ENCODE data around the gene PDE4B.

PDE4B gene

GRCh38 chr1:66271904-66272254, 479.2 kb downstream of the PDE4B start:
- peaks cover 64% of the 10 kb centered on the region for H3K4me1 ChIP-seq (ENCODE audit: low read length)
- peak overlapping the region; percentile 57; the same call in 1 of the 2 replicates for H3K9ac ChIP-seq (ENCODE audit: low read length)
- H3K27ac ChIP-seq (ENCODE audit: low read length) = peak overlapping the region; percentile 68
- TF ChIP-seq EZH2phosphoT487 (IDR thresholded peaks at IDR 0.05; ENCODE audit: low read depth) = no peak
- TF ChIP-seq CTCF (IDR thresholded peaks at IDR 0.05; ENCODE audit: low read depth, low read length) = no peak
- H3K27me3 ChIP-seq (ENCODE audit: low read depth, low read length) = no peaks in the 10 kb centered on the region
- H3K9me3 ChIP-seq (ENCODE audit: insufficient read depth, low read length) = no peaks in the 10 kb centered on the region
- H3K79me2 ChIP-seq (ENCODE audit: low read length) = peaks cover 1% of the 10 kb centered on the region; the same call in 1 of the 2 replicates
- H3K4me2 ChIP-seq (ENCODE audit: low read length) = peak overlapping the region; percentile 67
- no peaks in the 10 kb centered on the region for H4K20me1 ChIP-seq (ENCODE audit: insufficient read depth, low read length)
- H3K36me3 ChIP-seq (replicated peaks; ENCODE audit: low read depth, low read length) = no peaks in the 10 kb centered on the region
- H2AFZ ChIP-seq (ENCODE audit: low read depth, low read length) = peak overlapping the region; percentile 75
- H3K4me3 ChIP-seq (ENCODE audit: low read length) = peak overlapping the region; percentile 53

GRCh38 chr1:66273656-66274055, 481.0 kb downstream of the PDE4B start:
- peaks cover 4% of the 10 kb centered on the region; the same call in 1 of the 2 replicates for H3K79me2 ChIP-seq (ENCODE audit: low read length)
- H3K4me1 ChIP-seq (ENCODE audit: low read length) = peaks cover 80% of the 10 kb centered on the region

GRCh38 chr1:66274634-66275033, 481.9 kb downstream of the PDE4B start:
- Histone ChIP-seq H3K27ac (ENCODE audit: low read length) (peak overlapping the region; percentile 100), H3K36me3 (replicated peaks; ENCODE audit: low read depth, low read length) (no peaks in the 10 kb centered on the region), H4K20me1 (ENCODE audit: insufficient read depth, low read length) (no peaks in the 10 kb centered on the region), H3K4me3 (ENCODE audit: low read length) (no peak overlapping the region), H2AFZ (ENCODE audit: low read depth, low read length) (no peak overlapping the region), H3K9me3 (ENCODE audit: insufficient read depth, low read length) (no peaks in the 10 kb centered on the region), H3K4me2 (ENCODE audit: low read length) (no peak overlapping the region), H3K27me3 (ENCODE audit: low read depth, low read length) (no peaks in the 10 kb centered on the region), H3K4me1 (ENCODE audit: low read length) (peaks cover 90% of the 10 kb centered on the region), H3K9ac (ENCODE audit: low read length) (peak overlapping the region; percentile 73; the same call in 1 of the 2 replicates), H3K79me2 (ENCODE audit: low read length) (peaks cover 4% of the 10 kb centered on the region; the same call in 1 of the 2 replicates)
- TF ChIP-seq CTCF (IDR thresholded peaks at IDR 0.05; ENCODE audit: low read depth, low read length) = no peak
- TF ChIP-seq EZH2phosphoT487 (IDR thresholded peaks at IDR 0.05; ENCODE audit: low read depth) = no peak

More at GRCh38 chr1:66273656-66274055, 481.0 kb downstream of the PDE4B start:
- no peak overlapping the region for H3K27ac ChIP-seq (ENCODE audit: low read length)
- no peaks in the 10 kb centered on the region for H4K20me1 ChIP-seq (ENCODE audit: insufficient read depth, low read length)
- H3K36me3 ChIP-seq (replicated peaks; ENCODE audit: low read depth, low read length) = no peaks in the 10 kb centered on the region
- H3K4me3 ChIP-seq (ENCODE audit: low read length) = no peak overlapping the region
- no peaks in the 10 kb centered on the region for H3K9me3 ChIP-seq (ENCODE audit: insufficient read depth, low read length)
- no peak overlapping the region for H3K9ac ChIP-seq (ENCODE audit: low read length)
- TF ChIP-seq CTCF (IDR thresholded peaks at IDR 0.05; ENCODE audit: low read depth, low read length) = no peak
- TF ChIP-seq EZH2phosphoT487 (IDR thresholded peaks at IDR 0.05; ENCODE audit: low read depth) = no peak
- H2AFZ ChIP-seq (ENCODE audit: low read depth, low read length) = no peak overlapping the region
- no peak overlapping the region for H3K4me2 ChIP-seq (ENCODE audit: low read length)
- H3K27me3 ChIP-seq (ENCODE audit: low read depth, low read length) = no peaks in the 10 kb centered on the region

- no peaks in the 10 kb centered on the region for H4K20me1 ChIP-seq (ENCODE audit: insufficient read depth, low read length)
- H3K9ac ChIP-seq (ENCODE audit: low read length) = peak overlapping the region; percentile 73
- no peak for TF ChIP-seq EZH2phosphoT487 (IDR thresholded peaks at IDR 0.05; ENCODE audit: low read depth)
- no peak for TF ChIP-seq CTCF (IDR thresholded peaks at IDR 0.05; ENCODE audit: low read depth, low read length)
- peaks cover 95% of the 10 kb centered on the region for H3K4me1 ChIP-seq (ENCODE audit: low read length)
- H3K9me3 ChIP-seq (ENCODE audit: insufficient read depth, low read length) = no peaks in the 10 kb centered on the region
- H3K4me3 ChIP-seq (ENCODE audit: low read length) = no peak overlapping the region
- H3K79me2 ChIP-seq (ENCODE audit: low read length) = peaks cover 4% of the 10 kb centered on the region
- no peaks in the 10 kb centered on the region for H3K36me3 ChIP-seq (replicated peaks; ENCODE audit: low read depth, low read length)
- H3K27ac ChIP-seq (ENCODE audit: low read length) = peak overlapping the region; percentile 100
- H2AFZ ChIP-seq (ENCODE audit: low read depth, low read length) = no peak overlapping the region
- H3K4me2 ChIP-seq (ENCODE audit: low read length) = peak overlapping the region; percentile 84
- no peaks in the 10 kb centered on the region for H3K27me3 ChIP-seq (ENCODE audit: low read depth, low read length)
Observed at GRCh38 chr1:66275083-66275482, 482.4 kb downstream of the PDE4B start.
